Mesothelial cell of epicardium (in vitro differentiated cells): ENCODE measurements around the gene WTAP. TPM values are rescaled to one million over a fixed set of nuclear protein-coding genes. Genes with fewer than 3 reads are reported as not detected.
"Not testable (repeated sequence)": the region's sequence is repeated elsewhere in the genome, so short reads cannot be mapped to it uniquely, and the experiment has no call there.

ENCODE experiments used
- DNase-seq, 2 experiments: peaks; one replicate each; pipeline ENCODE4 v3.0.0; 2021; ENCODE audit warnings: low spot score in 2 of 2; ENCODE audit not compliant: unreplicated experiment in 2 of 2
- H3K27ac Mint-ChIP-seq: 2 replicates; pipeline ENCODE4 v1.8.0; 2021; ENCODE audit warnings: mixed read lengths
- H3K27me3 Mint-ChIP-seq: 2 replicates; pipeline ENCODE4 v1.8.0; 2021; ENCODE audit warnings: low read depth, mixed read lengths
- H3K36me3 Mint-ChIP-seq: 2 replicates; pipeline ENCODE4 v1.8.0; 2021; ENCODE audit warnings: mixed read lengths
- H3K4me1 Mint-ChIP-seq: 2 replicates; pipeline ENCODE4 v1.8.0; 2021; ENCODE audit warnings: mixed read lengths
- H3K4me3 Mint-ChIP-seq: 2 replicates; pipeline ENCODE4 v1.8.0; 2021; ENCODE audit warnings: mild to moderate bottlenecking, moderate library complexity, mixed read lengths
- H3K9me3 Mint-ChIP-seq: 2 replicates; pipeline ENCODE4 v1.8.0; 2021; ENCODE audit warnings: mixed read lengths
- total RNA-seq: library from RNA; stranded (reverse); gene quantifications from 3 replicates; pipeline ENCODE4 v1.2.1, GENCODE V29; 2021
- TF ChIP-seq, protein P1 (sequence below): fragments of 200-600 bp; sonication (generic); IDR thresholded peaks from one replicate; pipeline ENCODE4 v1.5.0; 2021; ENCODE audit warnings: antibody characterized with exemption; ENCODE audit not compliant: unreplicated experiment

The WTAP gene
- total RNA-seq, 1 donor from 2014 or later: 116 TPM

DNA sequence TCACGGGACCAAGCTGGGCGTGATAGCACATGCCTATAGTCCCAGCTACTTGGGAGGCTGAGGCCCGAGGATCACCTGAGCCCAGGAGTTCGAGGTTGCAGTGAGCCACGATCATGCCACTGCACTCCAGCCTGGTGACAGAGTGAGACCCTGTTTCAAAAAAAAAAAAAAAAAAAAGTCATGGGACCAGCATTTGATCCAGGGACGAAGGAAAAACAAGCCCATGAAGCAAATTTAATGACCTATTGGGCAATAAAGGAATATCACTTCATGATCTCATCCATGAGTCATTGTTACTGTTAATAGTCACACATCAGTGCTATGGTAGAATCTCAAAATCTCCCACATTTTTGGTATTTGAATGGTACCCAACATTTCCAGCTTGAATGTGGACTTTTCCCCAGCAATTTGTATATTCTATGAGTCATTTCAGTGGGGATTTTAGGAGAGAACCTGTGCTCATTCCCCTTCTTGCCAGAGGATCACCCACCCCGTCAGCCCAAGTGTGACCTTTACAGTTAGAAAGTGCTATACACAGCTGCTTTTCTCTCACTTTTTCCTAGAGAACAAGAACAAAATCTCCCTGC, 25.8 kb upstream of the WTAP start:
- peaks cover 17% of the 10 kb centered on the region for H3K36me3 Mint-ChIP-seq

DNA sequence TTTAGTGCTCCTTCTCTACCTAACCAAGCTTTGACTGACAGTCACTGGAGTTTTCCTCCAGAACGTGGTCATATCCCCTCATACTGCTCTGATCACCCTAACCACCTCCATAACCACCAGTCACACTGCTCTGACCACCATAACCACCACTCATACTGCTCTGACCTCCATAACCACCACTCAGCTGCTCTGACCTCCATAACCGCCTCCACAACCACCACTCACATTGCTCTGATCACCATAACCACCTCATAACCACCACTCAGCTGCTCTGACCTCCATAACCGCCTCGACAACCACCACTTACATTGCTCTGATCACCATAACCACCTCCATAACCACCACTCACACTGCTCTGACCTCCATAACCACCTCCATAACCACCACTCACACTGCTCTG, 16.7 kb upstream of the WTAP start:
- not testable (repeated sequence) for DNase-seq, H3K4me1 Mint-ChIP-seq, H3K4me3 Mint-ChIP-seq, H3K27me3 Mint-ChIP-seq, H3K27ac Mint-ChIP-seq
- Mint-ChIP-seq H3K36me3 (peaks cover 14% of the 10 kb centered on the region), H3K9me3 (peaks cover 20% of the 10 kb centered on the region)

More for the DNA sequence above, 25.8 kb upstream of the WTAP start:
- H3K4me1 Mint-ChIP-seq: no peaks in the 10 kb centered on the region
- H3K4me3 Mint-ChIP-seq: no peak overlapping the region
- TF ChIP-seq, protein P1, sequence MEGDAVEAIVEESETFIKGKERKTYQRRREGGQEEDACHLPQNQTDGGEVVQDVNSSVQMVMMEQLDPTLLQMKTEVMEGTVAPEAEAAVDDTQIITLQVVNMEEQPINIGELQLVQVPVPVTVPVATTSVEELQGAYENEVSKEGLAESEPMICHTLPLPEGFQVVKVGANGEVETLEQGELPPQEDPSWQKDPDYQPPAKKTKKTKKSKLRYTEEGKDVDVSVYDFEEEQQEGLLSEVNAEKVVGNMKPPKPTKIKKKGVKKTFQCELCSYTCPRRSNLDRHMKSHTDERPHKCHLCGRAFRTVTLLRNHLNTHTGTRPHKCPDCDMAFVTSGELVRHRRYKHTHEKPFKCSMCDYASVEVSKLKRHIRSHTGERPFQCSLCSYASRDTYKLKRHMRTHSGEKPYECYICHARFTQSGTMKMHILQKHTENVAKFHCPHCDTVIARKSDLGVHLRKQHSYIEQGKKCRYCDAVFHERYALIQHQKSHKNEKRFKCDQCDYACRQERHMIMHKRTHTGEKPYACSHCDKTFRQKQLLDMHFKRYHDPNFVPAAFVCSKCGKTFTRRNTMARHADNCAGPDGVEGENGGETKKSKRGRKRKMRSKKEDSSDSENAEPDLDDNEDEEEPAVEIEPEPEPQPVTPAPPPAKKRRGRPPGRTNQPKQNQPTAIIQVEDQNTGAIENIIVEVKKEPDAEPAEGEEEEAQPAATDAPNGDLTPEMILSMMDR: no peak
- no peak for DNase-seq
- peaks cover 14% of the 10 kb centered on the region for H3K9me3 Mint-ChIP-seq
- no peak overlapping the region for H3K27ac Mint-ChIP-seq
- no peaks in the 10 kb centered on the region for H3K27me3 Mint-ChIP-seq

DNA sequence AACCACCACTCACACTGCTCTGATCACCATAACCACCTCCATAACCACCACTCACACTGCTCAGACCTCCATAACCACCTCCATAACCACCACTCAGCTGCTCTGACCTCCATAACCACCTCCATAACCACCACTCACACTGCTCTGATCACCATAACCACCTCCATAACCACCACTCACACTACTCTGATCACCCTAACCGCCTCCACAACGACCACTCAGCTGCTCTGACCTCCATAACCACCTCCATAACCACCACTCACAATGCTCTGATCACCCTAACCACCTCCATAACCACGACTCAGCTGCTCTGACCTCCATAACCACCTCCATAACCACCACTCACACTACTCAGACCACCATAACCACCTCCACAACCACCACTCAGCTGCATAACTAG, 14.9 kb upstream of the WTAP start:
- H3K4me3 Mint-ChIP-seq, DNase-seq, H3K27ac Mint-ChIP-seq, H3K9me3 Mint-ChIP-seq, H3K27me3 Mint-ChIP-seq, H3K4me1 Mint-ChIP-seq, H3K36me3 Mint-ChIP-seq: not testable (repeated sequence)

DNA sequence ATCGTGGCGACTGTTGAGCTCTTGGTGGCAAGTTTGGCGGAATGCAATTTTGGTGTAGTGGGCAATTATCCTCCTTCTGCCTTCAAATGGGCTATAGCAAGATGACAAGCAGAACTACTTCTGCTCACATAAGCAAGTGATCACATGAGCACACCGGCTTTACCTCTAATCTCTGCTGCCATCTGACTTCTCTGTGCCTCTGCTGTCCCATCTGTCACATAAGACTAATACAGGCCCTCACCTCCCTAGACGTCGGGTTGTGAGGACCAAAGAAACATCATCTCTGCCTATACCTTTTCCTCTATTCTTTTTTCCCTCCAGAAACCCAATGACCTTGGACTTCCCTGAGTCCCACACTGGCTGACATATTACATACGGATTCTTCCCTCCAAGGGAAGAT, 13.3 kb upstream of the WTAP start:
- H3K4me3 Mint-ChIP-seq: no peak overlapping the region
- peaks cover 8% of the 10 kb centered on the region for H3K36me3 Mint-ChIP-seq
- H3K27ac Mint-ChIP-seq: no peak overlapping the region
- H3K9me3 Mint-ChIP-seq: peaks cover 4% of the 10 kb centered on the region
- no peaks in the 10 kb centered on the region for H3K27me3 Mint-ChIP-seq
- H3K4me1 Mint-ChIP-seq: no peaks in the 10 kb centered on the region
- DNase-seq: no peak
- TF ChIP-seq, protein P1: no peak

DNA sequence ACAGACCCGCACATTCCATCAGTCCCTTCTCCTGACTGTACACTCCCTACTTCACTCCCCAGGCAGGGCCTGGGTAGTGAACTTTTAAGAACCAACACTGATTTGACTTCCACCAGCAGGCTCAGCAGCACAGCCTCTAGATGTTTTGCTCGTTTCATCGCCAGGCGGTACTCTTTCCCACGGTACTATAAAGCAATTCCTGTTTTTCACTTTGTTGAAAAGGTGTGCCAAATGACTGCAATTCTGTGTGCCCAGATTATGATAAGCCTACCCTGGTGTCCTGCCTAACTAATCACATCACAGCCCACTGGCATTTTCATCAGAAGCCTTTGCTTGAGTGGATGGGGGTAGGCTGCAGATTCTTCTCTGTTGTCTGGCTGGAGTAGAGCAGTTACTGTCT, 12.9 kb upstream of the WTAP start:
- no peaks in the 10 kb centered on the region for H3K4me1 Mint-ChIP-seq
- TF ChIP-seq, protein P1: no peak
- no peak overlapping the region for H3K4me3 Mint-ChIP-seq
- H3K9me3 Mint-ChIP-seq: peaks cover 2% of the 10 kb centered on the region
- H3K27ac Mint-ChIP-seq: no peak overlapping the region
- no peak for DNase-seq
- H3K27me3 Mint-ChIP-seq: no peaks in the 10 kb centered on the region
- H3K36me3 Mint-ChIP-seq: peaks cover 4% of the 10 kb centered on the region

DNA sequence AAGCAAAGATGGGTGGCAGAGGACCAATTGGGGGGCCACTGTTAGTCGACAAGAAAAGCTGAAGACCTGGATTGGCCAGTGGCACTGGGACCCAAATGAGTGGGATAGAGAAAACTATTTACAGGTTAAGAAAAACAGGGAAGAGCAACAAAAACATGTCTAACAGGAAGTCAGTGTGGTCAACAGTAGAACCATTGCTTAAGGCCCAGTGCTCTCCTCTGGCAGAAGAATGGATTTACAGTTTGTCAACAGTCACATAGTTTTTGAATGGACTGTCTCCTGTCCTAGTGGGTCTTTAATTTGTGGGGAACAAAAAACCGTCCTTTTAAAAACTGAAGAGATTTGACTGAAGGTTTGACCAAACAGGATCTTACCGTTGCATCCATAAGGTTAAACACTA, 12.1 kb upstream of the WTAP start:
- Mint-ChIP-seq H3K27me3 (no peaks in the 10 kb centered on the region), H3K9me3 (no peaks in the 10 kb centered on the region), H3K4me3 (no peak overlapping the region), H3K4me1 (no peaks in the 10 kb centered on the region), H3K27ac (no peak overlapping the region), H3K36me3 (peaks cover 3% of the 10 kb centered on the region)
- TF ChIP-seq, protein P1: no peak
- no peak for DNase-seq

DNA sequence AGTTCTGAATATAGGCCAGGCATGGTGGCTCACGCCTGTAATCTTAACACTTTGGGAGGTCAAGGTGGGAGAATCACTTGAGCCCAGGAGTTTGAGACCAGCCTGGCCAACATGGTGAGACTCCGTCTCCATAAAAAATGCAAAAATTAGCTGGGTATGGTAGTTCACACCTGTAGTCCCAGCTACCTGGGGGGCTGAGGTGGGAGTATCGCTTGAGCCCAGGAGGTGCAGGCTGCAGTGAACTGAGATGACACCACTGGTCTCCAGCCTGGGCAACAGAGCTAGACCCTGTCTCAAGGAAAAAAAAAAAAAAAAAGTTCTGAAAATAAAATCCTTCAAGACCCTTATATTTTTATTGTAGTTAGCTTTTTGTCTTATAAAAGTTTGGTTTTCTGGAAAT, 11.7 kb upstream of the WTAP start:
- Mint-ChIP-seq H3K9me3 (no peaks in the 10 kb centered on the region), H3K36me3 (peaks cover 3% of the 10 kb centered on the region), H3K4me1 (no peaks in the 10 kb centered on the region), H3K4me3 (no peak overlapping the region), H3K27ac (no peak overlapping the region), H3K27me3 (no peaks in the 10 kb centered on the region)
- DNase-seq: no peak
- TF ChIP-seq, protein P1: no peak
